Transverse colon (tissue), 4 donors: ENCODE data around the gene UBAC1. TPM values are rescaled to one million over a fixed set of nuclear protein-coding genes. Genes with fewer than 3 reads are reported as not detected.

Source experiments
- DNase-seq: peaks from one replicate; pipeline ENCODE4 v3.0.0-alpha.2; 2019
- H3K27ac ChIP-seq, 4 donors: fragments of 200-600 bp; sonication (generic); 2 replicates each; pipeline ENCODE4 v1.5.1; 2016 to 2018; ENCODE audit warnings: inconsistent platforms in 4 of 4
- H3K27me3 ChIP-seq: fragments of 200-600 bp; sonication (generic); 2 replicates; pipeline ENCODE4 v1.5.1; 2017; ENCODE audit warnings: inconsistent platforms
- H3K36me3 ChIP-seq, 4 donors: fragments of 200-600 bp; sonication (generic); 2 replicates each; pipeline ENCODE4 v1.5.1; 2017 to 2019; ENCODE audit warnings: inconsistent platforms in 4 of 4
- H3K4me1 ChIP-seq, 4 donors: fragments of 200-600 bp; sonication (generic); 2 replicates each; pipeline ENCODE4 v1.5.1; 2017 to 2020; ENCODE audit warnings: inconsistent platforms in 4 of 4
- H3K4me3 ChIP-seq, 4 donors: fragments of 200-600 bp; sonication (generic); 1 replicate in 1 of 4; 2 replicates in 3 of 4; pipeline versions ENCODE4 v1.5.1 to v1.6.1; 2017 to 2019; ENCODE audit warnings: inconsistent platforms in 4 of 4
- H3K9me3 ChIP-seq, 2 donors: fragments of 200-600 bp; sonication (generic); 2 replicates each; pipeline ENCODE4 v1.5.1; 2017 to 2019; ENCODE audit warnings: inconsistent platforms in 2 of 2
- EP300 ChIP-seq: sonication (generic); formaldehyde crosslinking; IDR thresholded peaks from one replicate; pipeline ENCODE4 v1.6.1; 2017; ENCODE audit warnings: antibody characterized with exemption, low read depth
- POLR2A ChIP-seq: fragments of 450-650 bp; IDR thresholded peaks from one replicate; pipeline ENCODE4 v1.6.1; 2016; ENCODE audit warnings: antibody characterized with exemption, mild to moderate bottlenecking, moderate library complexity
- POLR2AphosphoS5 ChIP-seq, 3 donors: sonication (generic); formaldehyde crosslinking; IDR thresholded peaks; one replicate each; pipeline ENCODE4 v1.6.1; 2016; ENCODE audit warnings: antibody characterized with exemption in 3 of 3
- WGBS, 2 donors: methylation state at CpG; one replicate each; pipeline ENCODE4 v1.1.5; 2018; ENCODE audit warnings: low coverage in 1 of 2; 5-methylcytosine and 5-hydroxymethylcytosine counted together
- in situ Hi-C, 4 donors: fragments of 200-750 bp; cut with MboI; loops; one replicate each; pipeline versions ENCODE4 v1.15.0 to v1.15.1; 2017; ENCODE audit warnings: low sequenced_read_pairs in 3 of 4, low pct_ligation_motif_present in 1 of 4, low pct_unique_long_range_greater_than_20kb in 1 of 4
- intact Hi-C: fragments of 100-400 bp; cut with DNase I; formaldehyde crosslinking; loops from one replicate; pipeline ENCODE4 v1.15.1; 2023; ENCODE audit warnings: low total_unique reads
- total RNA-seq, 4 donors: library from RNA; depleted of rRNA; stranded (reverse); fragments of >200 nt; gene quantifications; one replicate each; pipeline ENCODE4 v1.1.0, GENCODE V29; 2016
- TF ChIP-seq, protein P1 (sequence below), 5 experiments: fragments of 200-600 bp in 3 of 5; fragments of 450-650 bp in 2 of 5; sonication (generic) in 3 of 5; IDR thresholded peaks; 1 replicate in 2 of 5; 2 replicates in 3 of 5; pipeline ENCODE4 v1.5.1; 2016 to 2017; ENCODE audit warnings: antibody characterized with exemption in 5 of 5, inconsistent platforms in 3 of 5, mild to moderate bottlenecking in 2 of 5, moderate library complexity in 1 of 5

The UBAC1 gene
- total RNA-seq, 4 donors from 2014 or later = 42.6 to 91.9 (median 62.9) TPM

DNA sequence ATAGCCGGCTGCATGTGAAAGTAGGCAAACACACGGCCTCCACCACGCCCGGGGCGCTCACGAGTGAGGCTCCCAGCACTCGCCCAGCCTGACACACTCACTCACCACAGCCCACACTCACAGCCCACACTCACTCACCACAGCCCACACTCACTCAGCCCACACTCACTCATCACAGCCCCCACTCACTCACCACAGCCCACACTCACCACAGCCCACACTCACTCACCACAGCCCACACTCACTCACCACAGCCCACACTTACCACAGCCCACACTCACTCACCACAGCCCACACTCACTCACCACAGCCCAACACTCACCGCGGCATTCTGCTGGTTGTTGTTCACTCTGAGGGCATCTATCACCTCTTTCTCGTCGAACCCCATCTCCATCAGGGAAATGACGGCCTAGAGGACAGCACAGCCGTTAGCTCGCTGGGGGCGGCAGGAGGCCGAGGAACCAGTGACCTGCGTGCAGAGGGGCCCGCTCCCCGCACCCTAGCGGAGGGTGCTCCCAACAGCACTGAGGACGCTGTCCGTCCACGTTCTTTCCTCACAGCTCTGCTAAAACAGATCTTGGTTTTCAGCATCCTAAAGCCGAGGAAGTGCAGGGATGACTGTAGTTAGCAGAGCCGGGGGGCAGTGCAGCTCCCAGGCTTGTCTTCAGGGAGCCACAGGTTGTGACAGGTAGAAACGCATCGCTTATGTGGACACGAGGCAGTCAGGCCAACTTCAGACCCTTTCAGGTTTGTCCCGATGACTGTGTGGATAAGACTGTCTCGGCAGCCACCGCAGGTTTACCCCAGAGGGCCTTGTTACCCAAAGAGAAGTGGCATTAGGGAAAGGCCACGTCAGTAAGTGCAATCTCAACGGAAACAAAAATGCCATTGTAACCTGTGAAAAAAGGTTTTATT, 21.6 kb downstream of the UBAC1 start:
- TF ChIP-seq POLR2A (no peak), EP300 (no peak), POLR2AphosphoS5 (IDR thresholded peaks at IDR 0.05) (no peak)
- TF ChIP-seq, protein P1, sequence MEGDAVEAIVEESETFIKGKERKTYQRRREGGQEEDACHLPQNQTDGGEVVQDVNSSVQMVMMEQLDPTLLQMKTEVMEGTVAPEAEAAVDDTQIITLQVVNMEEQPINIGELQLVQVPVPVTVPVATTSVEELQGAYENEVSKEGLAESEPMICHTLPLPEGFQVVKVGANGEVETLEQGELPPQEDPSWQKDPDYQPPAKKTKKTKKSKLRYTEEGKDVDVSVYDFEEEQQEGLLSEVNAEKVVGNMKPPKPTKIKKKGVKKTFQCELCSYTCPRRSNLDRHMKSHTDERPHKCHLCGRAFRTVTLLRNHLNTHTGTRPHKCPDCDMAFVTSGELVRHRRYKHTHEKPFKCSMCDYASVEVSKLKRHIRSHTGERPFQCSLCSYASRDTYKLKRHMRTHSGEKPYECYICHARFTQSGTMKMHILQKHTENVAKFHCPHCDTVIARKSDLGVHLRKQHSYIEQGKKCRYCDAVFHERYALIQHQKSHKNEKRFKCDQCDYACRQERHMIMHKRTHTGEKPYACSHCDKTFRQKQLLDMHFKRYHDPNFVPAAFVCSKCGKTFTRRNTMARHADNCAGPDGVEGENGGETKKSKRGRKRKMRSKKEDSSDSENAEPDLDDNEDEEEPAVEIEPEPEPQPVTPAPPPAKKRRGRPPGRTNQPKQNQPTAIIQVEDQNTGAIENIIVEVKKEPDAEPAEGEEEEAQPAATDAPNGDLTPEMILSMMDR (IDR thresholded peaks at IDR 0.05) = no peak
- intact Hi-C loops (no loop called here), in situ Hi-C loops (no loop called here)

DNA sequence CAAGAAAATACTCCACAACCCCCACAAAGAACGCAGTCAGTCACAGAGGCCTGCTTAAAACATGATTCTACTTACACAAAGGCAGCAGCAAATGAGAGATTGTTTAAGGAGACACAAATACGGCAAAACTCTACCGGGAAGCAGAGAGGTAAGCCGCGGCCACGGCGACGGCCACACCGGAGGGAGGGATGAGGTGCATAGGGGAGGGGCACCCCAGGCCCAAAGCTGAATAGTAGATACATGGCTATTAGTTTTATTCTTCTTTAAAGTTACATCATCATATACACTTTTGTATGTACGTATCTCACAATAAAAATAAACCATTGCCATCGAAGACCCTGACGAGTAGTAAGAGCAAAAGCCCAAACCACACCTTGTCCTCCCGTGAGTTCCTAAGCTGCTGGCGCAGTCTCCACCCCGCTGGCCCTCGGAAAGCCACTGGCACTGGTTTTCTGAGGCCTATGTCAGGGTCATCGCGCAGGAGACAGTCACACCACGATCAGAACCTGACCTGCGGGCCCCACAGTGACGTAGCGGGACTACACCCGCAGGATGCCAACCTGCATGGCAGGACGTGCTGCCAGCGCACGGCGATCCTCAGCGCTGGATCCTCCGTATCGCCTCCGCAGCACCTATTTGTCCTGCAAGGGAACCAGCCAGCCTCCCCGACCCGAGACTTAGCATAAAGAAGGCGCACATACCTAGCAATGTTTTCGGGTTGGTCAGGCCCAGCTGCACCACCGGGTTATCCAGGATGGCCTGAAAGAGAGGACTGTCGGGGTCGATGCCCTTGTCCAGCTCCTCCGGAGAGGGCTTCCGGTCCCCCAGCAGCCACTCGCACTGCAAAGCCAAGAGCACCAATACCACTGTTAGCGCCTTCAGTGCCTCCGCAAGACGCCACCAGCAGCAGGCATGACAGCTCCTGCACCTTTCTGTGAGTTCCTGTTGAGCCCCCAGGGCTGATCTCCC, 23.4 kb downstream of the UBAC1 start:
- Histone ChIP-seq H3K27me3 (no peaks in the 10 kb centered on the region), H3K4me1 (no peaks in the 10 kb centered on the region), H3K9me3 (no peaks in the 10 kb centered on the region), H3K4me3 (no peak overlapping the region), H3K27ac (no peak overlapping the region), H3K36me3 (peaks cover 0 to 49% (median 16%) of the 10 kb centered on the region in 4 donors)
- DNase-seq = no peak
- TF ChIP-seq POLR2AphosphoS5 (IDR thresholded peaks at IDR 0.05) (no peak), EP300 (no peak), POLR2A (no peak)
- TF ChIP-seq, protein P1 (IDR thresholded peaks at IDR 0.05) = no peak
- intact Hi-C loops = no loop called here
- in situ Hi-C loops = no loop called here
- WGBS, 2 donors = 93 to 97% methylated on average over 6 to 44 of the region's 44 CpGs

More for the DNA sequence above, 21.6 kb downstream of the UBAC1 start:
- H3K4me3 ChIP-seq = no peak overlapping the region
- H3K4me1 ChIP-seq = no peaks in the 10 kb centered on the region
- WGBS, 2 donors = 89 to 96% methylated on average over 5 to 33 of the region's 33 CpGs
- no peaks in the 10 kb centered on the region for H3K27me3 ChIP-seq
- H3K27ac ChIP-seq = no peak overlapping the region
- H3K9me3 ChIP-seq = no peaks in the 10 kb centered on the region
- no peak for DNase-seq
- H3K36me3 ChIP-seq = peaks cover 0 to 56% (median 15%) of the 10 kb centered on the region in 4 donors

DNA sequence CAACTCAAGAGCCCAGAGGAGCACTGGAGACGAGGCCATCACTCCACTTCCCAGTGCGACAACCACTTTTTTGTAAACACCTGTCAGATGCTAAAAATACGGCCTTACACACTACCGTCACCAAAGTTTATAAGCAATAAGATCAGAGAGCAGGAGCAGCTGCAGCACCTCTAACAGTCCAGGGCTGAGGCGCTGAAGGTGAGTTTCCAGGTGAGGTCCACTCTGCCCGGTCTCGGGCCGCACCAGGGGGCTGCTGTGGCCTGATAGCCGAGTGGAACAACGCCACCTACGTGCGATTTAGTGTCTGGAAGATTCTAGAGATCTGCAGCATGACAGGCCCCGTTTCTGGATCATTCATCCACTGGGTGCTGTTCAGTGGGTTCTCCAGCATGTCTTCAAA, 28.1 kb downstream of the UBAC1 start:
- WGBS, 2 donors = 93 to 100% methylated on average over 1 to 13 of the region's 13 CpGs
- in situ Hi-C loops = no loop called here
- no peak for DNase-seq
- Histone ChIP-seq H3K9me3 (no peaks in the 10 kb centered on the region), H3K27ac (no peak overlapping the region), H3K36me3 (peaks cover 0 to 45% (median 18%) of the 10 kb centered on the region in 4 donors), H3K27me3 (no peaks in the 10 kb centered on the region), H3K4me1 (no peaks in the 10 kb centered on the region), H3K4me3 (no peak overlapping the region)
- intact Hi-C loops = no loop called here
- TF ChIP-seq POLR2A (no peak), EP300 (no peak), POLR2AphosphoS5 (IDR thresholded peaks at IDR 0.05) (no peak)
- TF ChIP-seq, protein P1 (IDR thresholded peaks at IDR 0.05) = no peak

DNA sequence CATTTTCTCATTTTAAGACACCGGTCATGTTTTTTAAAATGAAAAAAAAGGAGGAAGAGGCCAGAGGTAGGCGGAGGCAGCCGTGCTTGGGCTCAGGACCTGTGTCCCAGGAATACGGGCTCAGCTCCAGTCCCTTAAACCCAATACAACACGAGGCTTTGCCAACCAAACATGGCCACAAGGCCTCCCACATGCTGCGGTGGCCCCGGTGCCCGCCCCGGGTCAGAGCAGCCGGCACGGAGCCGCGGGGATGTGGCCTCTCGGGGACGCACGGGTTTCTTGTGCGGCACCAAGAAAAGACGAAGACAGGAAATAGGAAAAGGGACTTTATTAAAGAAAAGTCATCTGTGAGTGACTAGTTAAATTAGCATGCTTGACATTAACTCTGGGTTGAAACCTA, 28.5 kb downstream of the UBAC1 start:
- WGBS, 2 donors = 95 to 96% methylated on average over 8 to 18 of the region's 18 CpGs
- Histone ChIP-seq H3K4me3 (no peak overlapping the region), H3K4me1 (no peaks in the 10 kb centered on the region), H3K36me3 (peaks cover 0 to 40% (median 15%) of the 10 kb centered on the region in 4 donors), H3K9me3 (no peaks in the 10 kb centered on the region), H3K27ac (no peak overlapping the region), H3K27me3 (no peaks in the 10 kb centered on the region)
- in situ Hi-C loops = no loop called here
- DNase-seq = no peak
- intact Hi-C loops = no loop called here
- TF ChIP-seq, protein P1 (IDR thresholded peaks at IDR 0.05) = no peak
- TF ChIP-seq POLR2AphosphoS5 (IDR thresholded peaks at IDR 0.05) (no peak), EP300 (no peak), POLR2A (no peak)
